ENCODE data around the gene DIAPH3.

The DIAPH3 gene

DNA sequence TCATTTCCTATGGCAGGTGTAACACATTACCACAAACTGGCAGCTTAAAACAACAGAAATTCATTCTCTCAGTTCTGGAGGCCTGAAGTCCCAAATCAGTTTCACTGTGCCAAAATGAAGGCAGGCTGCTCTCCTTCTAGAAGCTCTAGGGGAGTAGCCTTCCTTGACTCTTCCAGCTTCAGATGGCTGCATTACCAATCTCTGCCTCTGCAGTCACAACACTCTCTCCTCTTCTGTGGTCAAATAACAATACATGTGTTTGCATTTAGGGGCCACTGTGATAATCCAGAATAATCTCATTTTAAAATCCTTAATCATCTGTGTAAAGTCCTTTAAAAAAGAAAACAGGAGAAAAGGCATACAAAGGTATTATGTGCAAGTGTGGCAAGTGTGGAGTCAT lies 7.8 kb downstream of the DIAPH3 start:
- no peak for DNase-seq

- no peak for DNase-seq
These were observed 10.8 kb downstream of the DIAPH3 start for GRCh38 chr13:60152904-60153303.

- DNase-seq = no peak
These were observed 11.6 kb downstream of the DIAPH3 start for GRCh38 chr13:60152114-60152513.

- no peak for DNase-seq
These were observed 13.2 kb downstream of the DIAPH3 start for GRCh38 chr13:60150538-60150937.

- no peak for DNase-seq
These were observed 14.8 kb downstream of the DIAPH3 start for GRCh38 chr13:60148918-60149317.

- DNase-seq = no peak
These were observed 16.4 kb downstream of the DIAPH3 start for GRCh38 chr13:60147361-60147760.

DNA sequence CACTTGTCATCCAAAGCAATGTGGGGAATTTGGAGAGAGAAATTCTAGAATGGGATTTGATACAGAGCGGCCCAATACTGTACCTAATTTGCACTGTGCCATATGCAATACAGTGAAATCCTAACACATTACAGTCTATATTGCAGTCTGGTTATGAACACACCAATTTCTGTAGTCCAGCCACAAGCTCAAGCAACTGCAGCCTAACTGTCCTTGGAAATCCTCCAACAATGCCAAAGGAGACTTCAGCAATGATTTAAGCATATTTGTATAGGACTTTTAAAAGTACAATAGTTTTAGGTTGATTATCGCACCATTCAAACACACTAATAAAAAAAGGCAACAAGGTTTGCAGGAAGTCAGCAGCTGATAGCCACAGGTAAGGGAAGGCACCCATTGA lies 17.3 kb downstream of the DIAPH3 start:
- DNase-seq = no peak

- no peak for DNase-seq
These were observed 20.0 kb downstream of the DIAPH3 start for GRCh38 chr13:60143775-60144174.

- no peak for DNase-seq
These were observed 24.5 kb downstream of the DIAPH3 start for GRCh38 chr13:60139272-60139671.

DNA sequence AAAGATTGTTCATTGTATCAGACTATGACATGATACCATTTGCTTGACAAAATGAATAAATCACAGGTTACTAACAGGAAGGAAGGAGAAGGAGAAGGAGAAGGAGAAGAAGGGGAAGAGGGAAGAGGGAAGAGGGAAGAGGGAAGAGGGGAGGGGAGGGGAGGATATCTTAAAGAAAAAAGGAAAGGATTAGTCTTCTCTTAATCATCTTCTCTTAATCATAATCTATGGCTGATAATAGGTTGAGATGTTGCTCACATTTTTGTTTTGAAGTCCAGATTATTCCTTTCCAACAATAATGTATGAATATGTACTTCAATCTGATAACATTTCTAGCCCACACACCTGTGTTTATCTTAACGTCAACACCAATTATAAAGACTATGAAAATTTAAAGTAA lies 25.1 kb downstream of the DIAPH3 start:
- no peak for DNase-seq

GRCh38 chr13:60137911-60138560 lies 25.7 kb downstream of the DIAPH3 start:
- DNase-seq = no peak

GRCh38 chr13:60135344-60135743 lies 28.4 kb downstream of the DIAPH3 start:
- no peak for DNase-seq

GRCh38 chr13:60134376-60134775 lies 29.4 kb downstream of the DIAPH3 start:
- no peak for DNase-seq

- no peak for DNase-seq
These were observed 42.4 kb downstream of the DIAPH3 start for GRCh38 chr13:60121337-60121687.

DNA sequence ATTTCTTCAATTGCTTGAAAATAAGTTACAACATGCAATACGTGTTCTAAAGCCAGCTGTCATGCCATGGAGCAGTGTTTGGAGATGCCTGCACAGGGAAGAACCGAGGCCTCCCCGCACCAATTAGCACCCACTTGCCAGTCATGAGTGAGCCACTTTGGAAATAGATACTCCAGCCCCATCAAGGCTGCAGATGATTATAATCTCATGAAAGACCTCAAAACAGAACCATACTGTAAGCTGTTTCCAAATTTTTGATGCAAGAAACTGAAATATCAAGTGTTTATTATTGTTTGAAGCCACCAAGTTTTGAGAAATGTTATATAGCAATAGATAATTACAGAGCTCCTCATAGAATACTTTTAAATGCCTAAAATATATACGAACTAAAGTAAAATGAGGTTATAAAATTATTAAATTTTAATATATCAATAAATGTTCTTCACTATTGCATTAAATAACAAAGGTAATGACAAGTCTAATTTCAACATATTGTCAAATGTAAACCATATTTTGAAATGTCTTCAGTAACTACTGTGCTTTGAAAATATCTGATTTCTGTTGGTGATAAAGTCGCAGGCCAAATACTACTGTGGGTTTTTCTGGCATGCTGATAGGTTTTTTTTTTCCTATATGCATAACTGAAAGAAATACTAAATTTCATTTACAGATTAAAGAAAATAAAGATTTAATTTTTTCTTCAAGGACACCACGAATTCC lies 43.0 kb downstream of the DIAPH3 start:
- DNase-seq = no peak

- no peak for DNase-seq
These were observed 44.9 kb downstream of the DIAPH3 start for GRCh38 chr13:60118696-60119400.

GRCh38 chr13:60114499-60115028 lies 49.2 kb downstream of the DIAPH3 start:
- DNase-seq = no peak

- no peak for DNase-seq
These were observed 51.0 kb downstream of the DIAPH3 start for GRCh38 chr13:60112771-60113170.

DNA sequence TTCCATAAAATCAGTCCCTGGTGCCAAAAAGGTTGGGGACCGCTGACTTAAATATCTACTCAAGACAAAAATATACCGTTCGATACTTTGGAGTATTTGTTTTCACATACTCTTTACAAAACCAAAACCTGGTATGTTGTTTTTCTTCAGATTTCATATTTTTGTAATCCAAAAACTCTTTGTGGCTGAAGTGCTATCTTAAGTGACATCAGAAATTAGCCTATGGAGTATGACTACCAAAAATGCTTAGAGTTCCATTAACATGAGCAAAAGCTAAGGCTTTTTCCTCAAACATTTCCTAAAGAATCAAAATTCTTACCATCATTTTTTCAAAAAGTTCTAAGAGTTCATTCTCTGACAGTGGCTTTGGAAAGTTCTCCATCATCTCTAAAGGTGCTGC lies 52.0 kb downstream of the DIAPH3 start:
- DNase-seq = no peak

DNA sequence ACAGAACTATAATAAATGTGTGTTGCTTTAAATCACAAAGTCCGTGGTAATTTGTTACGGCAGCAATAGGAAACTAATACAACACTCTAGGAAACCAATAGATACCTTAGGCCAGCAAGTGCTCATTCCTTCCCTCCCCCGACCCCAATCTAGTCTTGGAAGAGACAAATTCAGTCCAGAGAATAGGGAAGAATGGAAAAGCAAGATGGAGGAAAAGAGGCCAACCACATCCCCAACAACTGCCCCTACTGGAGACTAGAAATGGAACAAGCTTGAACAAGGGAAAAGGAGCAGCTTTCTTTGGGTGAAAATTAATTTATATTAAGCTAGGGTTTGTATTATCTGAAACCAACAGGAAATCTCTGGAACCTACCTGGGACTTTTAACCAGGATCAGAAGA lies 54.4 kb downstream of the DIAPH3 start:
- no peak for DNase-seq

GRCh38 chr13:60108589-60108988 lies 55.1 kb downstream of the DIAPH3 start:
- DNase-seq = no peak

- DNase-seq = no peak
These were observed 63.9 kb downstream of the DIAPH3 start for GRCh38 chr13:60099631-60100420.

DNA sequence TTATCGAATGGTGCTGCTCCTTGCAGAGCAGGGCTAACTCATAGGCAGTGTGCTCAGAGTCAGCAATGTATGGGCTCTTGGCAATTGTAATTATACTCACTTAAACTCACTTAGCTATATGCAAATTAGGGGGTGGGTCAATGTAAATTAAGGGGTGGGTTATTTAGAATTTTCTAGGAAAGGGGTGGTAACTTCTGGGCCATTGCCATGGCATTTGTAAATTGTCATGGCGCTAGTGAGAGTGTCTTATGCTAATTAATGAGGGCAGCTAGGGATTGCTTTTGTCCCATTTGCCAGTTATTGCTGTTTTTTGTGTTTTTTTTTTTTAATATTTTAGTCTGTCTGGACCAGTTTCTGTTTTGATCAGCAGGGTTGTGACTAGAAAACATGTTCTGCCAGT lies 68.4 kb downstream of the DIAPH3 start:
- no peak for DNase-seq

All from activated CD4-positive, alpha-beta T cell treated with anti-CD3 and anti-CD28 coated beads, Interleukin-2, amount 50 U/mL, for 1 hour (primary cell).